WTC11 (cell line): Measurements from ENCODE around the gene HSD3B7. TPM values are rescaled to one million over a fixed set of nuclear protein-coding genes. Genes with fewer than 3 reads are reported as not detected.

Experiments used
- ATAC-seq: fragments of 200-7000 bp; cut with Tn5 transposase; 2 replicates; pipeline ENCODE4 v1.10.0; 2021; ENCODE audit warnings: mild to moderate bottlenecking, moderate library complexity
- CTCF ChIA-PET: fragments of 300-600 bp; sonication (Branson Sonifier 250); formaldehyde crosslinking; loops from one replicate; lab custom pipeline; 2021; ENCODE audit warnings: antibody characterized with exemption; lab: Charles Lee
- POLR2A ChIA-PET: fragments of 350-600 bp; sonication (Branson Sonifier 250); formaldehyde crosslinking; loops from one replicate; lab custom pipeline; 2021; ENCODE audit warnings: antibody characterized with exemption; lab: Charles Lee
- DNase-seq: peaks from one replicate; pipeline ENCODE4 v3.0.0; 2021; ENCODE audit warnings: low spot score
- H3K27ac Mint-ChIP-seq: 2 replicates; pipeline ENCODE4 v1.8.0; 2021; ENCODE audit warnings: mixed read lengths
- H3K27me3 Mint-ChIP-seq: 2 replicates; pipeline ENCODE4 v1.8.0; 2021; ENCODE audit warnings: low read depth, mild to moderate bottlenecking, moderate library complexity, mixed read lengths
- H3K36me3 Mint-ChIP-seq: 2 replicates; pipeline ENCODE4 v1.8.0; 2021; ENCODE audit warnings: mixed read lengths
- H3K4me1 Mint-ChIP-seq: 2 replicates; pipeline ENCODE4 v1.8.0; 2022; ENCODE audit warnings: mixed read lengths
- H3K4me3 Mint-ChIP-seq: 2 replicates; pipeline ENCODE4 v1.8.0; 2021; ENCODE audit warnings: mild to moderate bottlenecking, moderate library complexity, mixed read lengths
- H3K9me3 Mint-ChIP-seq: 2 replicates; pipeline ENCODE4 v1.8.0; 2021; ENCODE audit warnings: mixed read lengths
- ATF6 ChIP-seq: sonication (generic); formaldehyde crosslinking; IDR thresholded peaks from 2 replicates; pipeline ENCODE4 v1.8.1; 2023; ENCODE audit warnings: mild to moderate bottlenecking, missing genetic modification reagents
- CREB1 ChIP-seq: sonication (generic); formaldehyde crosslinking; IDR thresholded peaks from 2 replicates; pipeline ENCODE4 v1.8.0; 2023; ENCODE audit warnings: mild to moderate bottlenecking, missing genetic modification reagents
- CREM ChIP-seq: sonication (generic); formaldehyde crosslinking; IDR thresholded peaks from 2 replicates; pipeline ENCODE4 v1.8.1; 2022; ENCODE audit warnings: mild to moderate bottlenecking, missing genetic modification reagents, moderate library complexity
- CTCF ChIP-seq: fragments of 200-600 bp; IDR thresholded peaks from 2 replicates; pipeline ENCODE4 v1.8.0; 2022; ENCODE audit warnings: antibody characterized with exemption
- E2F1 ChIP-seq: sonication (generic); formaldehyde crosslinking; IDR thresholded peaks from 2 replicates; pipeline ENCODE4 v1.8.0; 2022; ENCODE audit warnings: mild to moderate bottlenecking, missing genetic modification reagents
- HMGA2 ChIP-seq: fragments of 250-450 bp; sonication (Bioruptor Pico); IDR thresholded peaks from 2 replicates; pipeline ENCODE4 v1.4.0; 2021; ENCODE audit warnings: mild to moderate bottlenecking, moderate library complexity
- HMGXB4 ChIP-seq: sonication (generic); formaldehyde crosslinking; IDR thresholded peaks from 2 replicates; pipeline ENCODE4 v1.8.1; 2023; ENCODE audit warnings: mild to moderate bottlenecking, moderate library complexity, missing genetic modification reagents
- MAX ChIP-seq: sonication (generic); formaldehyde crosslinking; IDR thresholded peaks from 2 replicates; pipeline ENCODE4 v1.8.0; 2022; ENCODE audit warnings: mild to moderate bottlenecking, missing genetic modification reagents
- MXD4 ChIP-seq: fragments of 250-450 bp; sonication (Bioruptor Pico); IDR thresholded peaks from 2 replicates; pipeline ENCODE4 v1.8.0; 2021; ENCODE audit warnings: mild to moderate bottlenecking, moderate library complexity, borderline replicate concordance
- MYBL2 ChIP-seq: sonication (generic); formaldehyde crosslinking; IDR thresholded peaks from 2 replicates; pipeline ENCODE4 v1.8.1; 2023; ENCODE audit warnings: mild to moderate bottlenecking, moderate library complexity, missing genetic modification reagents
- NFATC4 ChIP-seq: fragments of 250-450 bp; sonication (Bioruptor Pico); IDR thresholded peaks from 2 replicates; pipeline ENCODE4 v1.9.0; 2021; ENCODE audit warnings: mild to moderate bottlenecking
- NFE2L1 ChIP-seq: sonication (generic); formaldehyde crosslinking; IDR thresholded peaks from 2 replicates; pipeline ENCODE4 v1.8.1; 2023; ENCODE audit warnings: missing genetic modification reagents
- NFYB ChIP-seq: sonication (generic); formaldehyde crosslinking; conservative IDR thresholded peaks from 2 replicates; pipeline ENCODE4 v1.8.0; 2022; ENCODE audit warnings: low read depth, missing genetic modification reagents
- NR1H2 ChIP-seq: sonication (generic); formaldehyde crosslinking; IDR thresholded peaks from 2 replicates; pipeline ENCODE4 v1.9.0; 2021; ENCODE audit warnings: mild to moderate bottlenecking, moderate library complexity, missing genetic modification reagents
- PRDM15 ChIP-seq: sonication (generic); formaldehyde crosslinking; IDR thresholded peaks from 2 replicates; pipeline ENCODE4 v1.8.0; 2022; ENCODE audit warnings: missing genetic modification reagents
- TCF7 ChIP-seq: sonication (generic); formaldehyde crosslinking; IDR thresholded peaks from 2 replicates; pipeline ENCODE4 v1.8.0; 2022; ENCODE audit warnings: mild to moderate bottlenecking, low read depth, missing genetic modification reagents, moderate library complexity
- TEAD1 ChIP-seq: sonication (generic); formaldehyde crosslinking; IDR thresholded peaks from 2 replicates; pipeline ENCODE4 v1.8.0; 2022; ENCODE audit warnings: mild to moderate bottlenecking, missing genetic modification reagents
- TP53 ChIP-seq: sonication (generic); formaldehyde crosslinking; IDR thresholded peaks from 2 replicates; pipeline ENCODE4 v1.8.1; 2023; ENCODE audit warnings: mild to moderate bottlenecking, missing genetic modification reagents
- ZBTB21 ChIP-seq: sonication (generic); formaldehyde crosslinking; IDR thresholded peaks from 2 replicates; pipeline ENCODE4 v1.8.1; 2023; ENCODE audit warnings: mild to moderate bottlenecking, missing genetic modification reagents, borderline replicate concordance
- ZNF219 ChIP-seq: sonication (generic); formaldehyde crosslinking; IDR thresholded peaks from 2 replicates; pipeline ENCODE4 v1.8.0; 2023; ENCODE audit warnings: missing genetic modification reagents, mild to moderate bottlenecking, borderline replicate concordance
- ZNF425 ChIP-seq: fragments of 250-450 bp; sonication (Bioruptor Pico); conservative IDR thresholded peaks from 2 replicates; pipeline ENCODE4 v1.9.0; 2021; ENCODE audit warnings: mild to moderate bottlenecking
- total RNA-seq: library from RNA; stranded (reverse); gene quantifications from 3 replicates; pipeline ENCODE4 v1.2.3, GENCODE V29; 2021

The HSD3B7 gene
- total RNA-seq, 1 experiment from 2014 or later, result 4.5 TPM

- TF ChIP-seq NFE2L1 (no peak), TEAD1 (CRISPR knock-in tag) (no peak), NFATC4 (CRISPR knock-in tag) (no peak), CREB1 (CRISPR knock-in tag) (no peak)
- H3K9me3 Mint-ChIP-seq, result no peaks in the 10 kb centered on the region
- no peaks in the 10 kb centered on the region for H3K27me3 Mint-ChIP-seq
- peaks cover 74% of the 10 kb centered on the region for H3K36me3 Mint-ChIP-seq
- H3K4me3 Mint-ChIP-seq, result no peak overlapping the region
- no peak for ATAC-seq
- H3K4me1 Mint-ChIP-seq, result 0 out of 2 replicates have a peak, but pooled peaks cover 3% of the 10 kb centered on the region
- no peak overlapping the region for H3K27ac Mint-ChIP-seq
- no peak for DNase-seq
- ChIA-PET CTCF (interaction anchor here (0.8 to 1.7 kb wide), 4 partner anchors 10 to 22 kb away, joined by 3 to 9 read pairs (median 4); partner anchors contain the start of gene HSD3B7), POLR2A (interaction anchor here (0.6 kb wide), 1 partner anchor 10 kb away, joined by 3 read pairs; no protein-coding TSS in a partner anchor)
These were observed 21.0 kb upstream of the HSD3B7 start for GRCh38 chr16:30963925-30964511.

GRCh38 chr16:30964574-30965226 lies 20.3 kb upstream of the HSD3B7 start:
- H3K9me3 Mint-ChIP-seq, result no peaks in the 10 kb centered on the region
- DNase-seq, result no peak
- H3K27ac Mint-ChIP-seq, result no peak overlapping the region
- H3K36me3 Mint-ChIP-seq, result peaks cover 72% of the 10 kb centered on the region
- no peaks in the 10 kb centered on the region for H3K27me3 Mint-ChIP-seq
- 0 out of 2 replicates have a peak, but pooled peaks cover 3% of the 10 kb centered on the region for H3K4me1 Mint-ChIP-seq
- ChIA-PET POLR2A (interaction anchor here (0.6 kb wide), 1 partner anchor 10 kb away, joined by 3 read pairs; no protein-coding TSS in a partner anchor), CTCF (interaction anchor here (0.6 to 1.7 kb wide), 4 partner anchors 11 to 119 kb away, joined by 3 to 9 read pairs (median 4); no protein-coding TSS in a partner anchor)
- ATAC-seq, result no peak
- no peak overlapping the region for H3K4me3 Mint-ChIP-seq
- TF ChIP-seq MAX (CRISPR knock-in tag) (no peak), ZBTB21 (CRISPR knock-in tag) (no peak), HMGA2 (CRISPR knock-in tag) (no peak), MXD4 (CRISPR knock-in tag) (no peak), HMGXB4 (CRISPR knock-in tag) (no peak), ZNF219 (no peak), CTCF (no peak), ZNF425 (CRISPR knock-in tag) (no peak), CREB1 (CRISPR knock-in tag) (no peak), E2F1 (CRISPR knock-in tag) (no peak), TCF7 (CRISPR knock-in tag) (no peak), TP53 (CRISPR knock-in tag) (no peak), NR1H2 (no peak), NFYB (CRISPR knock-in tag) (no peak), ATF6 (CRISPR knock-in tag) (no peak), MYBL2 (CRISPR knock-in tag) (no peak), PRDM15 (CRISPR knock-in tag) (no peak), CREM (CRISPR knock-in tag) (no peak)
